Measurements from ENCODE around the gene ABHD2.
"Not testable (repeated sequence)": the region's sequence is repeated elsewhere in the genome, so short reads cannot be mapped to it uniquely, and the experiment has no call there.

The ABHD2 gene

GRCh38 chr15:89101302-89102193, 13.3 kb downstream of the ABHD2 start:
- DNase-seq = no peak

- DNase-seq = no peak
Observed at GRCh38 chr15:89103481-89104171, 15.4 kb downstream of the ABHD2 start.

DNA sequence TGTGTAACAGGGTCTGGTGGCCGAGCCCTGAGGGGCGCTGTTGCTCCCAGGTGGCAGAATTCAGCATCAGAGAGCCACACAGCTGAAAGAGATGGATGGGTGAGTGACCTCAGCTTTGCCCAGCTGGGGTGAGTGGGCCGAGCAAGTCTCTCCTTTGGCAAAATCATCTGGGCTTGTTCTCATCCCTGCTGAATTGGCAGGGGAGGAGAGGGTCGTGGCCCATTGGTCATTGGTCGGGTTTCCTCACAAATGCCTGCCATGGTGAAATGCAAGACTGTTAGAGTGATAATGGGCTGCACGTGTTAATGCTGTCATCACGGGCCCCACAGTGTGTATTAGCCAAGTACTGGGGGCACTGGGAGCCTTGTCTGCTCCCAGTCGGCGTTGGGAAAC, 15.9 kb downstream of the ABHD2 start:
- DNase-seq = no peak

- DNase-seq = no peak
Observed at GRCh38 chr15:89105147-89105546, 16.9 kb downstream of the ABHD2 start.

DNA sequence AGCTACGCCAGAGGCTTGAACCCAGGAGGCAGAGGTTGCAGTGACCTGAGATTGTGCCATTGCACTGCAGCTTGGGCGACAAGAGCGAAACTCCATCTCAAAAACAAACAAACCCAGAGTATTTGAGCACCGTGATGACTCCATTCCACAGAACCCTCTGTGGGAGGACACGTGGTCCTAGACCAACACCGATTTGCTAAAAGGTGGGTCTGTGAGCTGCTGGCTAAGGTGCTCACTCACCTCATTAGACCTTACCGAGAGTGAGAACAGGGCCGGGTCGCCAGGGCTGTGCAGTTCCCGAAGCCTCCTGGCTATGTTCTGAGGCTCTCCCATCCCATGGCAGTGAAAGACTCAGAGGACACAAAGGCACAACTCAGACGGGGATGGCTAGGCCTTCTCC, 17.9 kb downstream of the ABHD2 start:
- no peak for DNase-seq

- no peak for DNase-seq
Observed at GRCh38 chr15:89107984-89108383, 19.7 kb downstream of the ABHD2 start.

DNA sequence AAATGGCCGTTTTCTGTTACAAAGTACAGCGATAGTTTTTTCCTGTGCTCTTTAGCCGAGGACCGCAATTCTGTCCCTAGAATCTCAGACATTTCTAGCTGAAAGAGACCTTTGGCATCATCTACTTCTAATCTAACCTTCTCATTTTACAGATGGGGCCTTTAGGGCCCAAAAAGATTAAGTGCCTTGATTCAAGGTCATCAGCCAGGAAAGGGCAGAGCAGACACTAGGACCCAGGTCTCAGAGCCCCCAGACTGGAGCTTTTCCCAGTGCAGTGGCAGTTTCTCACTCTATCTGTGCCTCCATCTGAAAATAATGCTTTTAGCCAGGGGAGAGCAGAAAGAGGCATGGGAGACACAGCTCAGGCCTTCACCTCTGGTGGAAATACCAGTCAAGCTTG, 20.6 kb downstream of the ABHD2 start:
- DNase-seq = no peak

- DNase-seq = no peak
Observed at GRCh38 chr15:89109238-89109637, 21.0 kb downstream of the ABHD2 start.

GRCh38 chr15:89110060-89110459, 21.8 kb downstream of the ABHD2 start:
- no peak for DNase-seq

GRCh38 chr15:89111352-89111751, 23.1 kb downstream of the ABHD2 start:
- DNase-seq = no peak

GRCh38 chr15:89111961-89112340, 23.7 kb downstream of the ABHD2 start:
- DNase-seq = no peak

GRCh38 chr15:89112341-89112971, 24.2 kb downstream of the ABHD2 start:
- peak; percentile 47 for DNase-seq

DNA sequence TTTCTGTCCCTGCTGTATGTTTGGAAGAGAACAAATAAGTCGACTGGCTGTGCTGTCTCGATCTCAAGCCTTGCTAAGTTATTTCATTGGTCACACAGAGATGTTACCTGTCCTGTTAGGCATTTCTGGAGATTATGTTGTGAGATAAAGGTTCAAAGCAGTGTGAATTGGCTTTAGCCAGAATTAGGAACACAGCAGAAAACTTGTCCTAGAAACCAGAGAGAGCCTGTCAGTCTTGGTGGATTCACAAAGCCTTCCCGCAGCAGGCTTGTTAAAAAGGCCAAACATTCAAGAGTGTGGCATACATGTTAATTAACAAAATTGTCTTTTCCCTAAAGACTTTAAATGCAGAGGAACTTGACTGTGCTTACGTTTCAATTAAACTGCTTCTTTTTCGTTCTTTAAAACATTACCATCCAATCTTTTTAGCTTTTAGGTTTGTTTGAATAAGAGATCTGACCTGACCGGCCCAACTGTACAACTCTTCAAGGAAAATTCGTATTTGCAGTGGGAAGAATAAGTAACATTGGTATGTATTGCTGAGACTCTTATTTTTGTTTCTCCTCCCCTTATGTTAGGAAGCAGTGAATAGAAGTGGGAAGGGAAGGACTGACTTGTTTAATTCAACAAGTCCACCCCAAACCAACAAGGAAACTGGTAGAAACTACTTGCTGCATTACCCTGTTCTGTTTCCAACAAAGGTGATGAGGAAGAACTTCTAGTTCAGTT, 25.2 kb downstream of the ABHD2 start:
- DNase-seq = no peak

- DNase-seq = no peak
Observed at GRCh38 chr15:89114990-89115389, 26.7 kb downstream of the ABHD2 start.

- no peak for DNase-seq
Observed at GRCh38 chr15:89115547-89115946, 27.3 kb downstream of the ABHD2 start.

- no peak for DNase-seq
Observed at GRCh38 chr15:89116404-89116803, 28.1 kb downstream of the ABHD2 start.

DNA sequence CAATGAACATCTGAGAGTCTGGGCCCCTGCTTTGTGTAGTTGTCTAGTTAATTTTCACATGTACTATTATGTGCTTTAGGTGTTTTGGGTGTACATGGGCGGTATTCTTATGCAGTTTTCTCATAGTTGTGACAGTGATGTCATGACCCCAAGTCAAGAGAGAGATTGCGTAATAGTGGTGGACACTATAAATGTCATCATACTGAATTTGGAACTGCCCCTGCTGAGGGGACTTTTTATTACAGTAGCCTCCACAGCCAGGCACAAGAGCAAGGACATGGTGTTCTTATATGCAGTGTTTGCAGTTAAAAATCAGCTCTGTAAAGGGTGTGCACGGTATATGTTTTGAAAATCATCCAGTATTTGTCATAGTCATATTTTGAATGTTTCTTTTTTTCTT, 29.5 kb downstream of the ABHD2 start:
- no peak for DNase-seq

- DNase-seq = no peak
Observed at GRCh38 chr15:89118481-89118989, 30.3 kb downstream of the ABHD2 start.

DNA sequence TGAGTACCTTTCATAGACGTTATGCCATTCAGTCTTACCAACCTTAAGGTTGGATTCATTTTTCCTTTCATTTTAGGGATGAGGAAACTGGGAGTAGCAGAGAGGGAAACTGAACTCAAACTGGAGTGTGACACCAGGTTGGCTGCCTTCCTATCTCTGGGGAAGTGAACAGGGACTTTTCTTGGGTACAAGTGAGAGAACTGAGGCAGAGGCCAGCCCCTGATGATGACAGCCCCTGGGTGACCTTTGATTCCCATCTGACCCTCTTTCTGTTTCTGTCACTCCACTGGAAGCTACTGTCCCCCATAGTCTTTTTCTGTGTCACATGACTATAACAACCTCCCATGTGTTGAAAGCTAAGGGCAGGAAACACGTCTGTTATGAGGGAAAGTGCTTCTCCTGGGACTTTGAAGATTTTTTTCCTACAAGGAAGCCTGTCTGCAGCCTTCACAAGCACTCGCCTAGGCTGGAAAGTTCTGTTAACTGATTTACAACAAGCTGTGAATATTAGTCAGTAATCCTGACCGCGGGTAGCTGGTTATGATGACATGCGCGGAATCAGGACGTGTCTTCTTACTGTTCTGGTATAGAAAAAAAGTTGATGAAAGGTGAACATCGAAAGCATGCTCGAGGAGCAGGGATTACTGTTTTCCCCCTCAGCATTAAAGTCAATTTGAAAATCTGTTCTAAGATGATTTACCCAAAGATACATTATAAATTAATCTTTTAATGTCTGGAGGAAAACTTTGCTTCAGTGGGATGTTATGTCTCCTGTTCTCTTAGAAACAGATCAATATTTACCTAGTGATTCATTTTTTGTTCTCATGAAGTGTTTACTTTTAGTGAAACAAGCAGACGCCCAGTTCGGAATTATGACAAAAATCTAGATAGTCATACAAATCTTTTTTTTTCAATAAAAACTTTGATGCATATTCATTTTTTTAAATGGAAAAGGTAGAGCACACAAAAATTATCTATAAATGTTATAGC, 31.5 kb downstream of the ABHD2 start:
- peak; percentile 41 for DNase-seq

- DNase-seq = not testable (repeated sequence)
Observed at GRCh38 chr15:89120479-89121000, 32.3 kb downstream of the ABHD2 start.

- no peak for DNase-seq
Observed at GRCh38 chr15:89121414-89121813, 33.2 kb downstream of the ABHD2 start.
